HG03457 (cell line): ENCODE results near the gene ZBTB16.

Source experiments
- ATAC-seq: cut with Tn5 transposase; IDR thresholded peaks from one replicate; pipeline ENCODE4 v1.9.1; 2021; ENCODE audit warnings: moderate number of reproducible peaks; ENCODE audit not compliant: unreplicated experiment

Gene ZBTB16

GRCh38 chr11:114273890-114274635 lies 214.6 kb downstream of the ZBTB16 start:
- no peak for ATAC-seq

- ATAC-seq = no peak
Observed at GRCh38 chr11:114274637-114275036, 215.1 kb downstream of the ZBTB16 start.

- ATAC-seq = no peak
Observed at GRCh38 chr11:114275280-114275679, 215.8 kb downstream of the ZBTB16 start.

- no peak for ATAC-seq
Observed at GRCh38 chr11:114276077-114276476, 216.6 kb downstream of the ZBTB16 start.

GRCh38 chr11:114277637-114278341 lies 218.3 kb downstream of the ZBTB16 start:
- no peak for ATAC-seq

GRCh38 chr11:114278342-114279065 lies 219.0 kb downstream of the ZBTB16 start:
- no peak for ATAC-seq

GRCh38 chr11:114279792-114280546 lies 220.5 kb downstream of the ZBTB16 start:
- ATAC-seq = no peak

- no peak for ATAC-seq
Observed at GRCh38 chr11:114280696-114281095, 221.2 kb downstream of the ZBTB16 start.

GRCh38 chr11:114281388-114281956 lies 222.0 kb downstream of the ZBTB16 start:
- ATAC-seq = no peak

- ATAC-seq = no peak
Observed at GRCh38 chr11:114282488-114282887, 223.0 kb downstream of the ZBTB16 start.

GRCh38 chr11:114283422-114283821 lies 223.9 kb downstream of the ZBTB16 start:
- ATAC-seq = no peak

GRCh38 chr11:114284021-114284420 lies 224.5 kb downstream of the ZBTB16 start:
- ATAC-seq = no peak

GRCh38 chr11:114284914-114285313 lies 225.4 kb downstream of the ZBTB16 start:
- no peak for ATAC-seq

GRCh38 chr11:114285599-114285998 lies 226.1 kb downstream of the ZBTB16 start:
- ATAC-seq = no peak

GRCh38 chr11:114286229-114286628 lies 226.7 kb downstream of the ZBTB16 start:
- no peak for ATAC-seq

- ATAC-seq = no peak
Observed at GRCh38 chr11:114287154-114287553, 227.6 kb downstream of the ZBTB16 start.

GRCh38 chr11:114288136-114288535 lies 228.6 kb downstream of the ZBTB16 start:
- ATAC-seq = no peak

- ATAC-seq = no peak
Observed at GRCh38 chr11:114289779-114290178, 230.3 kb downstream of the ZBTB16 start.

- no peak for ATAC-seq
Observed at GRCh38 chr11:114290503-114291235, 231.2 kb downstream of the ZBTB16 start.

GRCh38 chr11:114291381-114291780 lies 231.9 kb downstream of the ZBTB16 start:
- no peak for ATAC-seq
